HEK293T (cell line): Measurements from ENCODE around the gene CCNI.
A peak's percentile ranks its signal among the peaks of the same experiment; 100 is the strongest.

Experiments used
- CTCF ChIA-PET: fragments of 350-600 bp; formaldehyde crosslinking; extraction: SDS; loops from one replicate; lab custom pipeline; 2021; ENCODE audit warnings: antibody characterized with exemption, inconsistent platforms; lab: Yijun Ruan, JAX
- POLR2A ChIA-PET: fragments of 350-600 bp; formaldehyde crosslinking; extraction: SDS; loops from one replicate; lab custom pipeline; 2020; ENCODE audit warnings: antibody characterized with exemption, inconsistent platforms; lab: Yijun Ruan, JAX
- DNase-seq: peaks from one replicate; pipeline ENCODE4 v3.0.0; 2012; ENCODE audit warnings: mixed read lengths; ENCODE audit errors: extremely low spot score
- ARNT ChIP-seq: fragments of 450-650 bp; IDR thresholded peaks from 2 replicates; pipeline ENCODE4 v1.6.1; 2017; ENCODE audit warnings: mild to moderate bottlenecking
- BHLHE40 ChIP-seq: fragments of 450-650 bp; IDR thresholded peaks from 2 replicates; pipeline ENCODE4 v1.6.1; 2016; ENCODE audit warnings: mild to moderate bottlenecking, moderate library complexity, borderline replicate concordance
- CTBP1 ChIP-seq: fragments of 450-650 bp; IDR thresholded peaks from 2 replicates; pipeline ENCODE4 v1.6.1; 2016; ENCODE audit warnings: borderline replicate concordance
- ELF4 ChIP-seq: fragments of 450-650 bp; IDR thresholded peaks from 2 replicates; pipeline ENCODE4 v1.6.1; 2017; ENCODE audit warnings: antibody characterized with exemption
- FOXA1 ChIP-seq: fragments of 450-650 bp; IDR thresholded peaks from 2 replicates; pipeline ENCODE4 v1.6.1; 2016; ENCODE audit warnings: mild to moderate bottlenecking
- FOXK2 ChIP-seq: fragments of 450-650 bp; IDR thresholded peaks from 2 replicates; pipeline ENCODE4 v1.6.1; 2016; ENCODE audit warnings: mild to moderate bottlenecking
- FOXM1 ChIP-seq: fragments of 450-650 bp; IDR thresholded peaks from 2 replicates; pipeline ENCODE4 v1.6.1; 2017; ENCODE audit warnings: mild to moderate bottlenecking, borderline replicate concordance
- HDGF ChIP-seq: fragments of 450-650 bp; IDR thresholded peaks from 2 replicates; pipeline ENCODE4 v1.6.1; 2017; ENCODE audit warnings: antibody characterized with exemption, borderline replicate concordance
- L3MBTL2 ChIP-seq: fragments of 450-650 bp; conservative IDR thresholded peaks from 2 replicates; pipeline ENCODE4 v1.6.1; 2016; ENCODE audit warnings: mild to moderate bottlenecking
- LEF1 ChIP-seq: fragments of 450-650 bp; IDR thresholded peaks from 2 replicates; pipeline ENCODE4 v1.6.1; 2017; ENCODE audit warnings: mild to moderate bottlenecking, borderline replicate concordance
- NFRKB ChIP-seq: fragments of 450-650 bp; IDR thresholded peaks from 2 replicates; pipeline ENCODE4 v1.6.1; 2016; ENCODE audit warnings: mild to moderate bottlenecking, moderate library complexity
- SP1 ChIP-seq: fragments of 450-650 bp; IDR thresholded peaks from 2 replicates; pipeline ENCODE4 v1.6.1; 2017
- SUZ12 ChIP-seq: fragments of 450-650 bp; IDR thresholded peaks from 2 replicates; pipeline ENCODE4 v1.6.1; 2016; ENCODE audit warnings: mild to moderate bottlenecking
- TARDBP ChIP-seq: fragments of 450-650 bp; IDR thresholded peaks from 2 replicates; pipeline ENCODE4 v1.6.1; 2016
- ZNF384 ChIP-seq: fragments of 450-650 bp; IDR thresholded peaks from 2 replicates; pipeline ENCODE4 v1.6.1; 2016
- TF ChIP-seq, protein P1 (sequence below): fragments of 450-650 bp; IDR thresholded peaks from 2 replicates; pipeline ENCODE4 v1.6.1; 2016

The CCNI gene

DNA sequence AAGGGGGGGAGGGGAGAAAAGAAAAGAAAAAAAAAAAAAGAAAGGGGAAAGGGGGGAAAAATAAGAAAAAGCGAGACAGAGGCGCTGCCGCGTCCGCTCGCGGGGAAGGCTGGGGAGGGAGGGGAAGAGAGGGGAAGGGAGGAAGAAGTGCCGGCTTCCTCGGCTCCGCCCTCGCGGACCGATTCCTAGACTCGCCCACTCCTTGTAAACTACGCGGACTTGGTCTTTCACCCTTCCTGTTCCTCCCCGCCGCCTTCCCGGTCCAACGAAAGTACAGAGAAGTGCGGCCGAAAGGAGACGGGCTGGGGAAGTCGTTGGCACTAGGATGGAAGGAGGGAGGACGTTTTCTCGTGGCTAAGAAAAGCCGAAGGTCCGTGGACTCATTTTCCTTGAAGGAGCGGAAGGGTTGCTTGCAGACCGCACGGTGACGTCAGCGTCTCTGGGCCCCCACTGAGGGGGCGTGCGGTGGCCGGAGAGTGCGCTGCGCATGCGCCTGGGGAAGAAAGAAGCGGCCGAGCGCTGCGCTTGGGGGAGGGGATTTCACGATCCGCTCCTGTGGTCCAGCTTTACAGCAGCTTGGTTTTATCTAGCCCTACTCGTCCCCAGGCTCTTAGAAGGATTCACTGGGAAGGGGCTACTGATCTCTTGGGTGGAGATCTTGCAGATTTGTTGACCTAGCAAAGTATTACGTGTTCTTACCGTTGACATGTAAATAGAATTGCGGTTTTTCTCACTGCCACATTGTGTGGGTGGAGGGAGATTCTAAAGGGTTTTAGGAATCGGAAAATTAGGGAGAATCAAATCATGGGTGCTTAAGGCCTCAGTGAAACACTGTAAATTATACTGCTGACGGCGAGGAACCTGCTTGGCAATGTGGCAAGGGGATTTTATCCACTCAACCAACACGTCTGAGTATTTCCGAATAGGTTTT is at the start of gene CCNI:
Gene CCNI (minus strand): TSS at position 121 of the 931 bp plus-strand sequence. CDS start 9,627 bp downstream, outside the sequence.
- DNase-seq, result peak; percentile 93
- ChIA-PET POLR2A (interaction anchor here (0.6 to 1.8 kb wide), 6 partner anchors 9 to 83 kb away, joined by 3 to 9 read pairs (median 4); partner anchors contain the start of gene CCNG2), CTCF (no interaction called here)
- TF ChIP-seq BHLHE40, result no peak
- peak; percentile 73; the same call in 1 of the 2 replicates for TF ChIP-seq TARDBP
- TF ChIP-seq ARNT, result no peak
- TF ChIP-seq FOXM1, result peak; percentile 69; the same call in 1 of the 2 replicates
- no peak for TF ChIP-seq HDGF
- no peak for TF ChIP-seq NFRKB
- TF ChIP-seq, protein P1, sequence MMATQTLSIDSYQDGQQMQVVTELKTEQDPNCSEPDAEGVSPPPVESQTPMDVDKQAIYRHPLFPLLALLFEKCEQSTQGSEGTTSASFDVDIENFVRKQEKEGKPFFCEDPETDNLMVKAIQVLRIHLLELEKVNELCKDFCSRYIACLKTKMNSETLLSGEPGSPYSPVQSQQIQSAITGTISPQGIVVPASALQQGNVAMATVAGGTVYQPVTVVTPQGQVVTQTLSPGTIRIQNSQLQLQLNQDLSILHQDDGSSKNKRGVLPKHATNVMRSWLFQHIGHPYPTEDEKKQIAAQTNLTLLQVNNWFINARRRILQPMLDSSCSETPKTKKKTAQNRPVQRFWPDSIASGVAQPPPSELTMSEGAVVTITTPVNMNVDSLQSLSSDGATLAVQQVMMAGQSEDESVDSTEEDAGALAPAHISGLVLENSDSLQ, result peak; percentile 61
- TF ChIP-seq SP1, result peak; percentile 83
- peak; percentile 92; the same call in 1 of the 2 replicates for TF ChIP-seq LEF1
- peak; percentile 50; the same call in 1 of the 2 replicates for TF ChIP-seq L3MBTL2
- TF ChIP-seq FOXA1, result no peak
- peak; percentile 84 for TF ChIP-seq CTBP1
- TF ChIP-seq ZNF384, result peak; percentile 42; the same call in 1 of the 2 replicates
- TF ChIP-seq SUZ12, result no peak
- peak; percentile 70 for TF ChIP-seq ELF4
- no peak for TF ChIP-seq FOXK2

- no peak for TF ChIP-seq CTBP1
- DNase-seq, result no peak
- POLR2A ChIA-PET, result no interaction called here
- CTCF ChIA-PET, result no interaction called here
Observed at GRCh38 chr4:77124576-77124975, 48.8 kb upstream of the CCNI start.

DNA sequence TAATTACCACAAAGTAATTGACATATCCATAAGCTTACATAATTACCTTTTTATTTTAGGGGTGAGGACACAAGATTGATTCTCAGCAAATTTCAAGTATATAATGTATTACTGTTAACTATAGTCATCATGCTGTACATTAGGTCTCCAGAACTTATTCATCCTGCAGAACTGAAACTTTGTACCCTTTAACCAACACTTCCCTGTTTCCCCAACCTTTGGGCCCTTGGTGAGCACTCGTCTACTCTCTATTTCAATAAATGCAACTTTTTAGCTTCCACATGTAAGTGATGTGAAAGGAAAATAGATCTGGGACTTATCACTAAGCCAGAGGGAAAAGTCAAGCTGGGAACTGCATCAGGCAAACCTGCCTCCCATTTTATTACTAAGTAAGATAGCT is 47.6 kb upstream of the CCNI start:
- no peak for DNase-seq
- TF ChIP-seq, protein P1, result no peak
- TF ChIP-seq FOXA1 (no peak), BHLHE40 (no peak), ELF4 (no peak), ZNF384 (no peak), L3MBTL2 (no peak), TARDBP (no peak)
- CTCF ChIA-PET, result interaction anchor here (1.2 kb wide), 1 partner anchor 28 kb away, joined by 4 read pairs; no protein-coding TSS in a partner anchor
- POLR2A ChIA-PET, result no interaction called here

- ChIA-PET CTCF (no interaction called here), POLR2A (no interaction called here)
- no peak for DNase-seq
- TF ChIP-seq BHLHE40, result no peak
- no peak for TF ChIP-seq FOXM1
- no peak for TF ChIP-seq LEF1
- TF ChIP-seq ZNF384, result no peak
- TF ChIP-seq L3MBTL2, result no peak
- TF ChIP-seq, protein P1, result no peak
- TF ChIP-seq SUZ12, result no peak
- no peak for TF ChIP-seq CTBP1
- TF ChIP-seq FOXA1, result no peak
- TF ChIP-seq SP1, result no peak
- no peak for TF ChIP-seq FOXK2
- no peak for TF ChIP-seq NFRKB
- TF ChIP-seq ARNT, result no peak
Observed at GRCh38 chr4:77122656-77123055, 46.9 kb upstream of the CCNI start.

DNA sequence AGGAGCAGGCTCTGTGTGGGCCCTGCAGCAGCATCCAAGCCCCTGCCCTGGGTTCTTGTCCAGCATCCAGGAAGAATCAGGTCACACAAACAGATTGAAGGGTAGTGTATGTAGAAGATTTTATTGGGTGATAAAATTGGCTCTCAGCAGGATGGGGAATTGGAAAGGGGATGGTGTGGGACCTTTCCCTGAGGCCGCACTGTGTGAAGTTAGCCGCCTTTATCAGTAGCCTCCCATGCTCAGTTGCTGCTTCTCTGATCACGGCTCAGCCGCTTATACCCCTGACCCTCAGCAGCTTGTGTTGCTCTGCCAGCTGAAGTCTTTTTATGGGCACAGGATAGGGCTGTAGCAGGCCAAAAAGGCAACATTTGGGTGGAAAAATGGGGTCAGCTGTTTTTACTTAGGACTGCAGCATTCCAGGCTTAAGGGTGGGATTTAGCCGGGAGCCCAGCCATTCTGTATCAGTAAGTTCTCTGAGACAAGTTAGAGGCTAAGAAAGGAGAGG is 46.0 kb upstream of the CCNI start:
- ChIA-PET POLR2A (no interaction called here), CTCF (interaction anchor here (0.9 to 1.2 kb wide), 3 partner anchors 21 to 82 kb away, joined by 3 read pairs; no protein-coding TSS in a partner anchor)
- TF ChIP-seq CTBP1 (no peak), SUZ12 (no peak), HDGF (no peak), TARDBP (no peak), LEF1 (no peak), FOXM1 (no peak), ZNF384 (no peak), SP1 (no peak), FOXA1 (no peak), BHLHE40 (no peak), ARNT (no peak), FOXK2 (no peak), L3MBTL2 (no peak), ELF4 (no peak), NFRKB (no peak)
- TF ChIP-seq, protein P1, result no peak
- no peak for DNase-seq
